OCI-LY7 (cell line): Measurements from ENCODE around the gene ARHGEF10L. TPM values are rescaled to one million over a fixed set of nuclear protein-coding genes. Genes with fewer than 3 reads are reported as not detected.
A peak's percentile ranks its signal among the peaks of the same experiment; 100 is the strongest.

Experiments used
- BruUV-seq: library from RNA; stranded (reverse); fragments of 400-500 nt; replicated peaks from 2 replicates; lab custom pipeline; 2021; lab: Mats Ljungman, UMichigan
- CTCF ChIA-PET: fragments of 300-600 bp; sonication (Branson Sonifier 250); formaldehyde crosslinking; loops from one replicate; lab custom pipeline; 2022; ENCODE audit warnings: antibody characterized with exemption; ENCODE audit not compliant: unreplicated experiment; lab: Charles Lee
- POLR2A ChIA-PET: fragments of 300-600 bp; sonication (Branson Sonifier 250); formaldehyde crosslinking; loops from one replicate; lab custom pipeline; 2022; ENCODE audit warnings: antibody characterized with exemption; lab: Charles Lee
- DNase-seq: peaks from one replicate; pipeline ENCODE4 v3.0.0-alpha.2; 2015; ENCODE audit warnings: low spot score
- H2AFZ ChIP-seq: fragments of 200-600 bp; sonication (generic), shearing (Covaris generic); 2 replicates; pipeline ENCODE4 v1.6.1; 2014; ENCODE audit warnings: mild to moderate bottlenecking, antibody characterized with exemption, low read length, moderate library complexity
- H3K27ac ChIP-seq: fragments of 200-600 bp; sonication (generic); 2 replicates; pipeline ENCODE4 v1.5.1; 2014; ENCODE audit warnings: mixed run types, low read depth, mild to moderate bottlenecking, moderate library complexity, low read length, inconsistent platforms; ENCODE audit not compliant: poor library complexity, severe bottlenecking
- H3K36me3 ChIP-seq: fragments of 200-600 bp; sonication (generic); 2 replicates; pipeline ENCODE4 v1.6.1; 2014; ENCODE audit warnings: mild to moderate bottlenecking, antibody characterized with exemption, low read length, moderate library complexity, mixed read lengths; ENCODE audit not compliant: insufficient read depth
- H3K4me1 ChIP-seq: fragments of 200-600 bp; sonication (generic); 2 replicates; pipeline ENCODE4 v1.5.1; 2014; ENCODE audit warnings: mild to moderate bottlenecking, low read length; ENCODE audit not compliant: insufficient read depth, poor library complexity, severe bottlenecking
- H3K4me2 ChIP-seq: fragments of 200-600 bp; sonication (generic); 2 replicates; pipeline ENCODE4 v1.6.1; 2014; ENCODE audit warnings: mild to moderate bottlenecking, low read length
- H3K4me3 ChIP-seq: fragments of 200-600 bp; sonication (generic); 2 replicates; pipeline ENCODE4 v1.5.1; 2014; ENCODE audit warnings: mild to moderate bottlenecking, low read depth, low read length; ENCODE audit not compliant: poor library complexity, severe bottlenecking
- H3K79me2 ChIP-seq: fragments of 200-600 bp; sonication (generic); 2 replicates; pipeline ENCODE4 v1.6.1; 2016; ENCODE audit warnings: low read depth, mild to moderate bottlenecking, low read length, moderate library complexity, mixed read lengths; ENCODE audit not compliant: insufficient read depth
- H3K9me2 ChIP-seq: fragments of 200-600 bp; sonication (generic); 2 replicates; pipeline ENCODE4 v1.6.1; 2016; ENCODE audit warnings: mild to moderate bottlenecking, low read length, mixed read lengths; ENCODE audit not compliant: insufficient read depth
- H3K9me3 ChIP-seq: fragments of 200-600 bp; sonication (generic); 2 replicates; pipeline ENCODE4 v1.6.1; 2014; ENCODE audit warnings: mild to moderate bottlenecking, mixed run types, low read length, mixed read lengths
- H4K20me1 ChIP-seq: fragments of 200-600 bp; sonication (generic); 2 replicates; pipeline ENCODE4 v1.6.1; 2014; ENCODE audit warnings: mild to moderate bottlenecking, antibody characterized with exemption, low read length, moderate library complexity, mixed read lengths; ENCODE audit not compliant: insufficient read depth
- EZH2phosphoT487 ChIP-seq: fragments of 200-600 bp; sonication (generic); IDR thresholded peaks from 2 replicates; pipeline ENCODE4 v1.6.1; 2018; ENCODE audit warnings: low read depth, borderline replicate concordance, mild to moderate bottlenecking, mixed run types, antibody characterized with exemption, low read length, moderate library complexity, mixed read lengths
- intact Hi-C: fragments of 100-400 bp; cut with micrococcal nuclease; formaldehyde crosslinking; loops from one replicate; pipeline ENCODE4 v1.10.0; 2022; ENCODE audit not compliant: unreplicated experiment
- total RNA-seq, 2 experiments: library from RNA; depleted of rRNA in 1 of 2; stranded (reverse); fragments of >200 nt in 1 of 2; shearing (Covaris generic) in 1 of 2; gene quantifications; 2 replicates each; pipeline ENCODE4 v1.2.3, GENCODE V29; 2014 to 2022
- TF ChIP-seq, protein P1 (sequence below): fragments of 200-600 bp; sonication (generic); conservative IDR thresholded peaks from 2 replicates; pipeline ENCODE4 v1.5.1; 2014; ENCODE audit warnings: mild to moderate bottlenecking, antibody characterized with exemption, low read length, moderate library complexity, mixed read lengths

The ARHGEF10L gene
- total RNA-seq, 2 experiments from 2014 or later = 2.4 TPM; not detected in 1

DNA sequence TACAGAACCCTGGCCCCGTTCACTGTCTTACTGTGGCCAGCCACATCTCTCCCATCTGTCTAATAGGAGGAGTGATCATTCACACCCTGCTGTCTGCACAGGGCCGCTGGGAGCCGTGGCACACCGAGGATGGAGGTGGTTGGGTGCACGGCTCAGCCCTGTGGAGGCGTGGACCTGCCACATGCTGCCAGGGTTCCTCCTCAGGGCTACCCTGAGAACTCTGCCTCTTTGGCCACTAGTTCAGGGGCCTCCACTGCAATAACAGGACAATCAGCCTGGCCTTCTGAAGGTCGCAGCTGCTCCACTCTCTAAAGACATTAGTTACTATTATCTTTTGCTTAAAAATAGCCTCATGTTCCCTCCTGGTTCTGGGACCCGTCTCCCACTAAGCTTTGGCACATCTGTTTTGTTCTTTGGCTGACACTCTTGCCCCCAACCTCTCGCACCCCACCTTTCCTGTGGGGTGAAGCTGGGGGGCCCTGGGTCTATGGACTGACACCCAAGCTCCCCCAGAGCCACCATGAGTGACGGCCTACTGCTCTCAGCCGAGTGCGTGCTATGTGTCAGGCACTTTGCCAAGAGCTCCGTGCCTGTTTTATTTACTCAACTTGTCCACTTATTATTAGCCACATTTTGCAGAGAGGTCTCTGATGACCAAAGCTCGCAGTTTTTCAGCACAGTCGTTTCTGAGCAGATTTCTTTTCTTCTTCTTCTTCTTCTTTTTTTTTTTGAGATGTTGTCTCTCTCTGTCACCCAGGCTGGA, 66.3 kb downstream of the ARHGEF10L start:
- no peak overlapping the region for H3K27ac ChIP-seq
- no peaks in the 10 kb centered on the region for H3K79me2 ChIP-seq
- ChIA-PET CTCF (interaction anchor here (1.5 to 1.8 kb wide), 2 partner anchors 7 to 111 kb away, joined by 5 read pairs; no protein-coding TSS in a partner anchor), POLR2A (no interaction called here)
- no peak for TF ChIP-seq EZH2phosphoT487
- TF ChIP-seq, protein P1, sequence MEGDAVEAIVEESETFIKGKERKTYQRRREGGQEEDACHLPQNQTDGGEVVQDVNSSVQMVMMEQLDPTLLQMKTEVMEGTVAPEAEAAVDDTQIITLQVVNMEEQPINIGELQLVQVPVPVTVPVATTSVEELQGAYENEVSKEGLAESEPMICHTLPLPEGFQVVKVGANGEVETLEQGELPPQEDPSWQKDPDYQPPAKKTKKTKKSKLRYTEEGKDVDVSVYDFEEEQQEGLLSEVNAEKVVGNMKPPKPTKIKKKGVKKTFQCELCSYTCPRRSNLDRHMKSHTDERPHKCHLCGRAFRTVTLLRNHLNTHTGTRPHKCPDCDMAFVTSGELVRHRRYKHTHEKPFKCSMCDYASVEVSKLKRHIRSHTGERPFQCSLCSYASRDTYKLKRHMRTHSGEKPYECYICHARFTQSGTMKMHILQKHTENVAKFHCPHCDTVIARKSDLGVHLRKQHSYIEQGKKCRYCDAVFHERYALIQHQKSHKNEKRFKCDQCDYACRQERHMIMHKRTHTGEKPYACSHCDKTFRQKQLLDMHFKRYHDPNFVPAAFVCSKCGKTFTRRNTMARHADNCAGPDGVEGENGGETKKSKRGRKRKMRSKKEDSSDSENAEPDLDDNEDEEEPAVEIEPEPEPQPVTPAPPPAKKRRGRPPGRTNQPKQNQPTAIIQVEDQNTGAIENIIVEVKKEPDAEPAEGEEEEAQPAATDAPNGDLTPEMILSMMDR = no peak
- no peak overlapping the region for H3K4me2 ChIP-seq
- H3K9me2 ChIP-seq = no peaks in the 10 kb centered on the region
- H4K20me1 ChIP-seq = no peaks in the 10 kb centered on the region
- H3K4me1 ChIP-seq = no peaks in the 10 kb centered on the region
- DNase-seq = no peak
- H2AFZ ChIP-seq = no peak overlapping the region
- no TSS peak for BruUV-seq
- no peaks in the 10 kb centered on the region for H3K36me3 ChIP-seq
- H3K9me3 ChIP-seq = no peaks in the 10 kb centered on the region
- intact Hi-C loops = loop anchor here (2.0 kb wide), 1 partner anchor 111 kb away; no protein-coding TSS in a partner anchor
- H3K4me3 ChIP-seq = no peak overlapping the region

DNA sequence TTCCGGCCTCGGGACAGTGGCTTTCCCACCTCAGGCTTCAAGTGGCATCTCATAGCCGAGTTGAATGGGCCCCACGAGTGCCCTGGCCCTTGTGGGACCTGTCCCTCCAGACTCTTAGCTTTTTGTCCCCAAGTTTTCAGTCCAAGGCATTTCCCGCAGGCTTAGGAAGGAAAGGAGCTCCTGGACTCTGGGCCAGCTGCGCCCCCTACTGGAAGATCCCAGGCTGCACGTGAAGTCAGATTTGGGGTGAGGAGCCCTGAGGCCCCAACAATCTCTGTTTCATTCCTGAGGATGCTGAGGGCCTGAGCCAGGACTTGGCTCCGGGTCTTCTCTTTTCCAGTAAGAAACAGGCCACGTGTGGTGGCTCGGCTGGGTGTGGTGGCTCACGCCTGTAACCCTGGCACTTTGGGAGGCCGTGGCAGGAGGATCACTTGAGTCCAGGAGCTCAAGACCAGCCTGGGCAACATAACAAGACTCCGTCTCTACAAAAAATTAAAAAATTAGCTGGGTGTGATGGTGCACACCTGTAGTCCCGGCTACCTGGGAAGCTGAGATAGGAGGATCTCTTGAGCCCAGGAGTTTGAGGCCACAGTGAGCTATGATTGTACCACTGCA, 67.4 kb downstream of the ARHGEF10L start:
- no peaks in the 10 kb centered on the region for H3K4me1 ChIP-seq
- no peaks in the 10 kb centered on the region for H4K20me1 ChIP-seq
- no peak overlapping the region for H3K4me3 ChIP-seq
- H3K9me2 ChIP-seq = no peaks in the 10 kb centered on the region
- CTCF ChIA-PET = interaction anchor here (0.5 to 1.8 kb wide), 4 partner anchors 9 to 120 kb away, joined by 4 to 8 read pairs (median 5); no protein-coding TSS in a partner anchor
- intact Hi-C loops = loop anchor here (1.0 to 2.0 kb wide), 2 partner anchors 105 to 112 kb away; no protein-coding TSS in a partner anchor
- DNase-seq = peak; percentile 63
- POLR2A ChIA-PET = interaction anchor here (0.6 kb wide), 2 partner anchors 32 to 103 kb away, joined by 3 read pairs; no protein-coding TSS in a partner anchor
- no peaks in the 10 kb centered on the region for H3K79me2 ChIP-seq
- no peak overlapping the region for H3K4me2 ChIP-seq
- no peak overlapping the region for H3K27ac ChIP-seq
- TF ChIP-seq, protein P1 = peak; percentile 91
- no peak for TF ChIP-seq EZH2phosphoT487
- no peak overlapping the region for H2AFZ ChIP-seq
- H3K9me3 ChIP-seq = no peaks in the 10 kb centered on the region
- H3K36me3 ChIP-seq = no peaks in the 10 kb centered on the region
- BruUV-seq = no TSS peak
